ENCODE results near the gene PGM3.

Gene PGM3

GRCh38 chr6:83180426-83180950, 12.6 kb downstream of the PGM3 start:
- no peak overlapping the region for H3K4me3 ChIP-seq
- no peaks in the 10 kb centered on the region for H3K4me1 ChIP-seq
- no peaks in the 10 kb centered on the region for H3K27me3 ChIP-seq
- peaks cover 38 to 65% (median 55%) of the 10 kb centered on the region in 3 donors for H3K36me3 ChIP-seq
- H3K27ac ChIP-seq = no peak overlapping the region
- intact Hi-C loops (cut with DNase I; ENCODE audit: low total_unique reads) = no loop called here
- TF ChIP-seq, protein P1, sequence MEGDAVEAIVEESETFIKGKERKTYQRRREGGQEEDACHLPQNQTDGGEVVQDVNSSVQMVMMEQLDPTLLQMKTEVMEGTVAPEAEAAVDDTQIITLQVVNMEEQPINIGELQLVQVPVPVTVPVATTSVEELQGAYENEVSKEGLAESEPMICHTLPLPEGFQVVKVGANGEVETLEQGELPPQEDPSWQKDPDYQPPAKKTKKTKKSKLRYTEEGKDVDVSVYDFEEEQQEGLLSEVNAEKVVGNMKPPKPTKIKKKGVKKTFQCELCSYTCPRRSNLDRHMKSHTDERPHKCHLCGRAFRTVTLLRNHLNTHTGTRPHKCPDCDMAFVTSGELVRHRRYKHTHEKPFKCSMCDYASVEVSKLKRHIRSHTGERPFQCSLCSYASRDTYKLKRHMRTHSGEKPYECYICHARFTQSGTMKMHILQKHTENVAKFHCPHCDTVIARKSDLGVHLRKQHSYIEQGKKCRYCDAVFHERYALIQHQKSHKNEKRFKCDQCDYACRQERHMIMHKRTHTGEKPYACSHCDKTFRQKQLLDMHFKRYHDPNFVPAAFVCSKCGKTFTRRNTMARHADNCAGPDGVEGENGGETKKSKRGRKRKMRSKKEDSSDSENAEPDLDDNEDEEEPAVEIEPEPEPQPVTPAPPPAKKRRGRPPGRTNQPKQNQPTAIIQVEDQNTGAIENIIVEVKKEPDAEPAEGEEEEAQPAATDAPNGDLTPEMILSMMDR (IDR thresholded peaks at IDR 0.05) = no peak
- H3K9me3 ChIP-seq = no peaks in the 10 kb centered on the region
- DNase-seq = no peak

GRCh38 chr6:83176246-83176645, 16.8 kb downstream of the PGM3 start:
- TF ChIP-seq, protein P1 (IDR thresholded peaks at IDR 0.05) = no peak
- H3K36me3 ChIP-seq = peaks cover 46 to 82% (median 69%) of the 10 kb centered on the region in 3 donors
- no peaks in the 10 kb centered on the region for H3K27me3 ChIP-seq
- no peak overlapping the region for H3K27ac ChIP-seq
- no peak for DNase-seq
- no peaks in the 10 kb centered on the region for H3K4me1 ChIP-seq
- intact Hi-C loops (cut with DNase I; ENCODE audit: low total_unique reads) = no loop called here
- no peaks in the 10 kb centered on the region for H3K9me3 ChIP-seq
- H3K4me3 ChIP-seq = no peak overlapping the region

DNA sequence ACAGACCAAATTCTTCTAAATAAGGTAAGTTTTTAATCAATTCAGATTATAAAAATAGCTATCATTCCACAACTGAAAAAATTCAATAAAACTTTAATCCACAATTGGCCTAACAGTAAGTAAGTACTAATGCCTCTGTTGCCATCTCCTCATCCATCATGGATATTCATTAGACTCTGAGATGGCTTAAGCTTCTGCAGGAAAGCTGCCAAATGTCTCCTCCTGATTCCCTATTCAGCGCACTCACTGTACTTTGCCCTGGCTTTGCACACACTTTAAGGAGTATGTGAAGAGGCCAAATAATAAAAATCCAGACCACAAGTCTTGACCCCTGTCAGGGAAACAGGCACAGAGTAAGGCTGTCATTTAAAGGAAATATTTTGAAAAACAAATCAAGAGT, 23.6 kb downstream of the PGM3 start:
- no peak overlapping the region for H3K27ac ChIP-seq
- intact Hi-C loops (cut with DNase I; ENCODE audit: low total_unique reads) = no loop called here
- no peaks in the 10 kb centered on the region for H3K4me1 ChIP-seq
- no peak overlapping the region for H3K4me3 ChIP-seq
- TF ChIP-seq, protein P1 (IDR thresholded peaks at IDR 0.05) = no peak
- peaks cover 85 to 97% (median 95%) of the 10 kb centered on the region in 3 donors for H3K36me3 ChIP-seq
- H3K9me3 ChIP-seq = no peaks in the 10 kb centered on the region
- no peak for DNase-seq
- no peaks in the 10 kb centered on the region for H3K27me3 ChIP-seq

- Histone ChIP-seq H3K27ac (no peak overlapping the region), H3K27me3 (no peaks in the 10 kb centered on the region), H3K9me3 (no peaks in the 10 kb centered on the region), H3K4me1 (no peaks in the 10 kb centered on the region), H3K4me3 (no peak overlapping the region), H3K36me3 (peaks cover 86 to 99% (median 97%) of the 10 kb centered on the region in 3 donors)
- intact Hi-C loops (cut with DNase I; ENCODE audit: low total_unique reads) = no loop called here
- DNase-seq = no peak
- TF ChIP-seq, protein P1 (IDR thresholded peaks at IDR 0.05) = no peak
These were observed 24.0 kb downstream of the PGM3 start for GRCh38 chr6:83169106-83169505.

DNA sequence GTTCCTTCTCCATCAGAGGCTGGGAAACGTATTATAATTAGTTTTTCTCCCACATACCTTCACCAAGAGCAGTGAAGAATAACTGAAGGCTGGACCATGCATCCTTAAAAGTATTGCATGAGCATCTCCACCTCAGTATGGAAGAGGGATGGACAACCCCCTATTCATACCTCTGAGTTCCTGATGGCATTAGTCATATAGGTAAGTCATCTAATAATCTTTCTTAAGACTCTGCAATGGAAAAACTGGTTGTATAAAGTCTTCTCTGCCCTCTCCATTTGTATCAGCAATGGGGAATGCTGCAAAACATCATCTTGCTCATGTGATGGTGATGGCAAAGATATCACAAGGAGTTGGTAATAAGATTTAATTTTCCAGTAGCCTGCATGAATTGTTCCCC, 24.5 kb downstream of the PGM3 start:
- no peaks in the 10 kb centered on the region for H3K27me3 ChIP-seq
- TF ChIP-seq, protein P1 (IDR thresholded peaks at IDR 0.05) = no peak
- peaks cover 83 to 99% (median 97%) of the 10 kb centered on the region in 3 donors for H3K36me3 ChIP-seq
- intact Hi-C loops (cut with DNase I; ENCODE audit: low total_unique reads) = no loop called here
- no peak for DNase-seq
- H3K4me1 ChIP-seq = no peaks in the 10 kb centered on the region
- no peak overlapping the region for H3K4me3 ChIP-seq
- H3K9me3 ChIP-seq = no peaks in the 10 kb centered on the region
- H3K27ac ChIP-seq = no peak overlapping the region
